Right lobe of liver (tissue), 6 donors: Measurements from ENCODE around the gene RNF166. TPM values are rescaled to one million over a fixed set of nuclear protein-coding genes. Genes with fewer than 3 reads are reported as not detected.

Experiments used
- ATAC-seq, 4 donors: fragments of 200-7000 bp; cut with Tn5 transposase; one replicate each; pipeline ENCODE4 v1.9.1; 2020; ENCODE audit warnings: mild to moderate bottlenecking in 4 of 4, moderate library complexity in 4 of 4
- DNase-seq, 3 donors: peaks; one replicate each; pipeline ENCODE4 v3.0.0-alpha.2; 2020
- H3K27ac ChIP-seq, 3 donors: fragments of 200-600 bp; one replicate each; pipeline ENCODE4 v1.8.0; 2022
- H3K27me3 ChIP-seq, 2 donors: fragments of 200-600 bp; one replicate each; pipeline ENCODE4 v1.8.0; 2022
- H3K36me3 ChIP-seq, 4 donors: fragments of 200-600 bp; sonication (generic) in 1 of 4; one replicate each; pipeline versions ENCODE4 v1.5.1 to v1.8.0; 2017 to 2022; ENCODE audit warnings: control low read depth in 1 of 4
- H3K4me1 ChIP-seq, 4 donors: fragments of 200-600 bp; sonication (generic) in 1 of 4; one replicate each; pipeline versions ENCODE4 v1.5.1 to v1.8.0; 2017 to 2022; ENCODE audit warnings: control low read depth in 1 of 4
- H3K4me3 ChIP-seq, 3 donors: fragments of 200-600 bp; one replicate each; pipeline ENCODE4 v1.8.0; 2022
- H3K9me3 ChIP-seq, 4 donors: fragments of 200-600 bp; sonication (generic) in 1 of 4; one replicate each; pipeline versions ENCODE4 v1.5.1 to v1.8.0; 2017 to 2022; ENCODE audit warnings: control low read depth in 1 of 4
- CTCF ChIP-seq, 4 donors: fragments of 200-600 bp in 3 of 4; fragments of 450-650 bp in 1 of 4; IDR thresholded peaks; one replicate each; pipeline versions ENCODE4 v1.5.1 to v1.8.0; 2016 to 2022; ENCODE audit warnings: antibody characterized with exemption in 4 of 4, mild to moderate bottlenecking in 2 of 4
- POLR2A ChIP-seq: fragments of 450-650 bp; IDR thresholded peaks from one replicate; pipeline ENCODE4 v1.6.1; 2017; ENCODE audit warnings: antibody characterized with exemption, mild to moderate bottlenecking
- WGBS: methylation state at CpG from one replicate; pipeline ENCODE4 v1.1.6; 2018; ENCODE audit warnings: low coverage, low lambda C conversion rate; ENCODE audit not compliant: insufficient coverage; ENCODE audit errors: missing lambda C conversion rate; 5-methylcytosine and 5-hydroxymethylcytosine counted together
- intact Hi-C, 2 donors: fragments of 100-400 bp; cut with DNase I; formaldehyde crosslinking; loops; one replicate each; pipeline versions ENCODE4 v1.11.2 to v1.14.1; 2022
- total RNA-seq, 6 experiments: library from RNA; depleted of rRNA in 2 of 6; stranded (reverse); fragments of >200 nt in 2 of 6; fragmentation: NEBNext Ultra II Directional in 3 of 6; extraction: Animal tissue kit (Norgen Biotek cat#: 25700) in 3 of 6; gene quantifications; one replicate each; pipeline versions ENCODE4 v1.1.0 to v1.2.4, GENCODE V29; 2016 to 2023
- donor health status: DM: no; HTN: yes; CAD: no.
- donor health status: DM: no; HTN: no; CAD: no.
- donor health status: DM: no; HTN: no; CAD: no.
- donor health status: DM: no; HTN: yes; CAD: no.
- donor health status: DM: no; HTN: yes; CAD: no.

Gene RNF166
- total RNA-seq, 6 experiments from 2014 or later, result 8.1 to 12.8 (median 10.0) TPM

GRCh38 chr16:88686439-88687253, 19.6 kb downstream of the RNF166 start, which contains the start of gene SNAI3:
Gene SNAI3, minus strand, starts transcription at chr16:88686507. Its CDS starts 101 bp downstream, at chr16:88686406.
- Histone ChIP-seq H3K27me3 (no peaks in the 10 kb centered on the region), H3K4me3 (peak within 1 kb of the TSS; percentile 55 to 58 (median 57)), H3K4me1 (peaks cover 0 to 11% (median 4%) of the 10 kb centered on the region in 4 donors), H3K36me3 (no peaks in the 10 kb centered on the region), H3K27ac (peak within 1 kb of the TSS in 1 of 3 donors; percentile 52), H3K9me3 (no peaks in the 10 kb centered on the region)
- 2% methylated on average over 8 of the region's 65 CpGs for WGBS
- DNase-seq, result peak; percentile 91 to 92 (median 92)
- ATAC-seq, result peak; percentile 86 to 94 (median 92)
- TF ChIP-seq CTCF (IDR thresholded peaks at IDR 0.05), result no peak
- TF ChIP-seq POLR2A, result no peak
- intact Hi-C loops, result no loop called here

GRCh38 chr16:88686062-88686438, 20.2 kb downstream of the RNF166 start:
- Histone ChIP-seq H3K27me3 (no peaks in the 10 kb centered on the region), H3K4me1 (peaks cover 0 to 13% (median 4%) of the 10 kb centered on the region in 4 donors)

GRCh38 chr16:88685156-88686061, 20.8 kb downstream of the RNF166 start:
- Histone ChIP-seq H3K36me3 (no peaks in the 10 kb centered on the region), H3K27me3 (no peaks in the 10 kb centered on the region), H3K9me3 (no peaks in the 10 kb centered on the region), H3K4me1 (peaks cover 0 to 13% (median 4%) of the 10 kb centered on the region in 4 donors), H3K4me3 (peak overlapping the region; percentile 55 to 58 (median 57)), H3K27ac (no peak overlapping the region)
- peak in 1 of 3 donors; percentile 50 for DNase-seq
- peak in 3 of 4 donors; percentile 1 to 17 (median 2) for ATAC-seq
- peak; percentile 25 to 45 (median 31) for TF ChIP-seq CTCF (IDR thresholded peaks at IDR 0.05)
- TF ChIP-seq POLR2A, result no peak
- 7% methylated on average over 9 of the region's 33 CpGs for WGBS
- intact Hi-C loops, result no loop called here

More at GRCh38 chr16:88686062-88686438, 20.2 kb downstream of the RNF166 start:
- 0% methylated on average over 3 of the region's 25 CpGs for WGBS
- H3K27ac ChIP-seq, result peak overlapping the region in 1 of 3 donors; percentile 52
- intact Hi-C loops, result no loop called here
- H3K9me3 ChIP-seq, result no peaks in the 10 kb centered on the region
- no peaks in the 10 kb centered on the region for H3K36me3 ChIP-seq
- ATAC-seq, result peak; percentile 20 to 44 (median 40)
- peak overlapping the region; percentile 55 to 58 (median 57) for H3K4me3 ChIP-seq
- DNase-seq, result peak in 1 of 3 donors; percentile 53
- no peak for TF ChIP-seq POLR2A
- no peak for TF ChIP-seq CTCF (IDR thresholded peaks at IDR 0.05)

DNA sequence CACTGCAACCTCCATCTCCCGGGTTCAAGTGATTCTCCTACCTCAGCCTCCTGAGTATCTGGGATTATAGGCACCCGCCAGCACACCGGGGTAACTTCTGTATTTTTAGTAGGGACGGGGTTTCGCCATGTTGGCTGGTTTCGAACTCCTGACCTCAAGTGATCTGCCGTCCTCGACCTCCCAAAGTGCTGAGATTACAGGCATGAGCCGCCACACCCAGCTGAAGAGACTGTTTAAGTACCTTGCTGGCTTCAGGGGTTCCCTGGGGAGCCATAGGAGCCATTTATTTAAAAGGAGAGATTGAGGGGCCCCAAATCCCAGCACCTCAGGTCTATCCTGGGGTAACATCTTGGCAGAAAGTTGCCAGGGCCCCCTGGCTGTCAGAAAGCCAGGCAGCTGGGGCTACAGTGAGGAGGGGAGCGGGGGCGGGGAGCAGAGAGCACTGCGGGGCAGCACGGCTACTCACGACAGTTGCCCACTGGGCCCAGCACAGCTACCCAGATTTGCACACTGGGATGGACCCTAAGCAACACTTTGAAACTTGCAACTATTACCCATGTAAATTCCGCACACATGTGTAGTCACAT, 21.5 kb downstream of the RNF166 start:
- H3K27me3 ChIP-seq, result no peaks in the 10 kb centered on the region
- no peak overlapping the region for H3K4me3 ChIP-seq
- no peak for TF ChIP-seq POLR2A
- no peak for TF ChIP-seq CTCF (IDR thresholded peaks at IDR 0.05)
- no peaks in the 10 kb centered on the region for H3K9me3 ChIP-seq
- 62% methylated on average over 7 of the region's 15 CpGs for WGBS
- no peaks in the 10 kb centered on the region for H3K36me3 ChIP-seq
- peaks cover 0 to 13% (median 4%) of the 10 kb centered on the region in 4 donors for H3K4me1 ChIP-seq
- ATAC-seq (no peak), DNase-seq (no peak)
- no peak overlapping the region for H3K27ac ChIP-seq
- intact Hi-C loops, result no loop called here
